GM08714 (cell line): Measurements from ENCODE around the gene SEMA4B.

Experiments
- H3K4me3 ChIP-seq: fragments of 200-500 bp; sonication (Bioruptor generic); 2 replicates; pipeline ENCODE4 v1.5.1; 2014; ENCODE audit warnings: mild to moderate bottlenecking, low read length, inconsistent platforms
- ZNF274 ChIP-seq: IDR thresholded peaks from 2 replicates; pipeline ENCODE4 v1.6.1; 2012; ENCODE audit warnings: mild to moderate bottlenecking, low read depth, low read length

SEMA4B gene

GRCh38 chr15:90188914-90189748 is 12.0 kb upstream of the SEMA4B start:
- TF ChIP-seq ZNF274 = no peak
- H3K4me3 ChIP-seq = no peak overlapping the region

GRCh38 chr15:90189781-90190467 is 11.2 kb upstream of the SEMA4B start:
- no peak overlapping the region for H3K4me3 ChIP-seq
- no peak for TF ChIP-seq ZNF274

GRCh38 chr15:90190606-90191343 is 10.4 kb upstream of the SEMA4B start:
- no peak overlapping the region; the same call in 1 of the 2 replicates for H3K4me3 ChIP-seq
- TF ChIP-seq ZNF274 = no peak

GRCh38 chr15:90191344-90191687 is 9.8 kb upstream of the SEMA4B start:
- no peak overlapping the region; the same call in 1 of the 2 replicates for H3K4me3 ChIP-seq
- TF ChIP-seq ZNF274 = no peak

- no peak overlapping the region; the same call in 1 of the 2 replicates for H3K4me3 ChIP-seq
- TF ChIP-seq ZNF274 = no peak
Measured at GRCh38 chr15:90191794-90192509, 9.2 kb upstream of the SEMA4B start.

- H3K4me3 ChIP-seq = no peak overlapping the region
- TF ChIP-seq ZNF274 = no peak
Measured at GRCh38 chr15:90192961-90193786, 8.0 kb upstream of the SEMA4B start.

GRCh38 chr15:90194655-90195054 is 6.5 kb upstream of the SEMA4B start:
- no peak overlapping the region for H3K4me3 ChIP-seq
- no peak for TF ChIP-seq ZNF274

- TF ChIP-seq ZNF274 = no peak
Measured at GRCh38 chr15:90200534-90201129, 498 bp upstream of the SEMA4B start.

GRCh38 chr15:90201944-90202375 is 830 bp downstream of the SEMA4B start:
- H3K4me3 ChIP-seq = peak overlapping the region; percentile 73
- TF ChIP-seq ZNF274 = no peak

More at GRCh38 chr15:90200534-90201129, 498 bp upstream of the SEMA4B start:
- peak overlapping the region; percentile 73; the same call in 1 of the 2 replicates for H3K4me3 ChIP-seq

- no peak overlapping the region for H3K4me3 ChIP-seq
- TF ChIP-seq ZNF274 = no peak
Measured at GRCh38 chr15:90202929-90203328, 1.8 kb downstream of the SEMA4B start.

- no peak overlapping the region for H3K4me3 ChIP-seq
- no peak for TF ChIP-seq ZNF274
Measured at GRCh38 chr15:90203473-90203872, 2.3 kb downstream of the SEMA4B start.

- TF ChIP-seq ZNF274 = no peak
- no peak overlapping the region for H3K4me3 ChIP-seq
Measured at GRCh38 chr15:90203922-90204321, 2.8 kb downstream of the SEMA4B start.
